ENCODE results near the gene NAV2. TPM values are rescaled to one million over a fixed set of nuclear protein-coding genes. Genes with fewer than 3 reads are reported as not detected.

The NAV2 gene
- total RNA-seq, 2 donors from 2014 or later, result 26.4 to 35.5 TPM

DNA sequence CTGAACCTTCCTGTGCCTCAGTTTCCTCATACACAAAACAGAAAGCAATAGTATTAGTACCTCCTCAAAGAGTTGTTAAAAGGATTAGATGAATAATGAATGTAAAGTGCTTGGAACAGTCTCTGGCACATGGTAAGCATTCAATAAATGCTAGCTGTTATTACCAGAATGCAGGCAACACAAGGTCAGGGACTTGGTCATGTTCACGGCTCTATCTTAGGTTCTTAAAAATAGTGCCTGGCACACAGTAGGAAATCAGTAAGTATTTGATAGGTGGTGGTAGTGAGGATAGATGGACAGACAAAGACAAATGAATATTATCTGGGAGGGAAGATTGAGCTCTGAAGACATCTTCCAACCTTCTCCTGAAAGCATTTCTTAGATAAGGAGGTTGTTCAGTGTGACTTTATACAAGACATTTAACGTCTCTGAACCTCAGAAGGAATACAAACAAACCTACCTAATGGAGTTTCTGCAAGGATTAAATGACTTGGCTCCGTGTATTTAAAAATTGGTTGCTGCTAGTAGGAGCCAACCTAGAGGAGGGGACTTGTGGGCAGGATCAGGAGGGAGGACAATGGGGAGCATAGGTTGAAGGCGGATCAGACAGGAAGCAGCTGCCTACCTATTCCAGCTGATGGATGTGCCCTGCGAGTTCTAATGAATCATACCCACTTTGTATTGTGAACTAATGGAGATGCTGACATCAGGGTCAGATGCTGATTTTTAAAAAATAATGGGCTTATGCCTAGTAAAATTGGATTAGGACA, 353.6 kb downstream of the NAV2 start:
- intact Hi-C loops (cut with DNase I), result no loop called here
- TF ChIP-seq, protein P1, sequence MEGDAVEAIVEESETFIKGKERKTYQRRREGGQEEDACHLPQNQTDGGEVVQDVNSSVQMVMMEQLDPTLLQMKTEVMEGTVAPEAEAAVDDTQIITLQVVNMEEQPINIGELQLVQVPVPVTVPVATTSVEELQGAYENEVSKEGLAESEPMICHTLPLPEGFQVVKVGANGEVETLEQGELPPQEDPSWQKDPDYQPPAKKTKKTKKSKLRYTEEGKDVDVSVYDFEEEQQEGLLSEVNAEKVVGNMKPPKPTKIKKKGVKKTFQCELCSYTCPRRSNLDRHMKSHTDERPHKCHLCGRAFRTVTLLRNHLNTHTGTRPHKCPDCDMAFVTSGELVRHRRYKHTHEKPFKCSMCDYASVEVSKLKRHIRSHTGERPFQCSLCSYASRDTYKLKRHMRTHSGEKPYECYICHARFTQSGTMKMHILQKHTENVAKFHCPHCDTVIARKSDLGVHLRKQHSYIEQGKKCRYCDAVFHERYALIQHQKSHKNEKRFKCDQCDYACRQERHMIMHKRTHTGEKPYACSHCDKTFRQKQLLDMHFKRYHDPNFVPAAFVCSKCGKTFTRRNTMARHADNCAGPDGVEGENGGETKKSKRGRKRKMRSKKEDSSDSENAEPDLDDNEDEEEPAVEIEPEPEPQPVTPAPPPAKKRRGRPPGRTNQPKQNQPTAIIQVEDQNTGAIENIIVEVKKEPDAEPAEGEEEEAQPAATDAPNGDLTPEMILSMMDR (IDR thresholded peaks at IDR 0.05), result no peak
- TF ChIP-seq POLR2A (IDR thresholded peaks at IDR 0.05), result no peak
- 79 to 91% methylated on average over 5 of the region's 5 CpGs for WGBS, 2 donors
- Histone ChIP-seq H3K4me3 (no peak overlapping the region), H3K36me3 (replicated peaks in 1 of 2; ENCODE audit: insufficient read depth in 1 of 2, low read depth in 2 of 2) (peaks cover 0 to 1% of the 10 kb centered on the region in 2 donors), H3K9me3 (no peaks in the 10 kb centered on the region), H3K27ac (no peak overlapping the region), H3K27me3 (no peaks in the 10 kb centered on the region), H3K4me1 (peaks cover 3% of the 10 kb centered on the region)
- ATAC-seq (no peak), DNase-seq (no peak)

DNA sequence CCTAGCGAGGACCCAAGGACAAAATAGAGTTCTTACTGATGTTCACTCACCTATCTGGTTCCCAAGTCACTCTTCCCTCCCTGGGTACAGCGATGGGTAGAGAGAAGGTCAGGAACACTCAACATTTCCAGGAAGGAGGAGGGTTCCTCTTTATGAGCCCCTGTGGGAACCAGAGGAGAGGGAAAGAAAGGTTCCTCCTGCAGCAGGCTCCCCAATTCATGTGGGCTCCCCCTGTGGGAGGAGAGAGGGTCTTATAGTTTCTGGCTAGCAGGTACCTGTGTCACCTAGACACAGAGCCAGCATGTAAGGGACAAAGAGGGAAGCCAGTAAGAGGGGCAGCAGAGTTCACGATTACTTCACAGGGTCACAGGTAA, 354.1 kb downstream of the NAV2 start:
- no peak for ATAC-seq
- intact Hi-C loops (cut with DNase I), result no loop called here
- Histone ChIP-seq H3K27ac (no peak overlapping the region), H3K27me3 (no peaks in the 10 kb centered on the region), H3K36me3 (replicated peaks in 1 of 2; ENCODE audit: insufficient read depth in 1 of 2, low read depth in 2 of 2) (peaks cover 0 to 1% of the 10 kb centered on the region in 2 donors), H3K4me3 (no peak overlapping the region), H3K9me3 (no peaks in the 10 kb centered on the region), H3K4me1 (peaks cover 3% of the 10 kb centered on the region)
- 91 to 93% methylated on average over 3 of the region's 3 CpGs for WGBS, 2 donors
- no peak for TF ChIP-seq POLR2A (IDR thresholded peaks at IDR 0.05)
- TF ChIP-seq, protein P1 (IDR thresholded peaks at IDR 0.05), result no peak
- no peak for DNase-seq

DNA sequence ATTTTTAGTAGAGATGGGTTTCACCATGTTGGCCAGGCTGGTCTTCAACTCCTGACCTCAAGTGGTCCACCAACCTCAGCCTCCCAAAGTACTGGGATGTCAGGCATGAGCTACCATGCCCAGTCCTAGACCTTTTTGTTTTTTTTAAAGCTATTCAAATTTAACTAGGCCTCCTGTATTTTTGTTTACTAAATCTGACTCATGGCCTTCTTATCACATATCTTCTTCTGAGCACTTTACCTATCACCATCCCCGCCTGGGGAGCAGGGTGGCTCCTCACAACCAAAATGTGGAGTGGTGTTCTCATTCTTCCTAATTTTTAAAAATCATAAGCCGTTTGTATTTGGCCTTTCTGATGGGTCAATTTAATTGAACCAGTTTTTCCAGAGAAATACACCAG, 355.0 kb downstream of the NAV2 start:
- TF ChIP-seq, protein P1 (IDR thresholded peaks at IDR 0.05), result no peak
- TF ChIP-seq POLR2A (IDR thresholded peaks at IDR 0.05), result no peak
- 65 to 66% methylated on average over 2 of the region's 2 CpGs for WGBS, 2 donors
- Histone ChIP-seq H3K36me3 (replicated peaks in 1 of 2; ENCODE audit: insufficient read depth in 1 of 2, low read depth in 2 of 2) (peaks cover 0 to 1% of the 10 kb centered on the region in 2 donors), H3K27me3 (no peaks in the 10 kb centered on the region), H3K9me3 (no peaks in the 10 kb centered on the region), H3K27ac (no peak overlapping the region), H3K4me3 (no peak overlapping the region), H3K4me1 (peaks cover 3% of the 10 kb centered on the region)
- intact Hi-C loops (cut with DNase I), result no loop called here
- ATAC-seq (no peak), DNase-seq (no peak)

- Histone ChIP-seq H3K4me1 (peaks cover 3% of the 10 kb centered on the region), H3K36me3 (replicated peaks in 1 of 2; ENCODE audit: insufficient read depth in 1 of 2, low read depth in 2 of 2) (peaks cover 0 to 1% of the 10 kb centered on the region in 2 donors), H3K27ac (no peak overlapping the region), H3K27me3 (no peaks in the 10 kb centered on the region), H3K4me3 (no peak overlapping the region), H3K9me3 (no peaks in the 10 kb centered on the region)
- intact Hi-C loops (cut with DNase I), result no loop called here
- DNase-seq, result no peak
- 36 to 39% methylated on average over 2 of the region's 2 CpGs for WGBS, 2 donors
- TF ChIP-seq, protein P1 (IDR thresholded peaks at IDR 0.05), result no peak
- no peak for TF ChIP-seq POLR2A (IDR thresholded peaks at IDR 0.05)
- ATAC-seq, result no peak
Observed at GRCh38 chr11:20068691-20069090, 356.1 kb downstream of the NAV2 start.

- H3K4me3 ChIP-seq, result no peak overlapping the region
- DNase-seq (no peak), ATAC-seq (no peak)
- no peaks in the 10 kb centered on the region for H3K9me3 ChIP-seq
- H3K36me3 ChIP-seq (replicated peaks in 1 of 2; ENCODE audit: insufficient read depth in 1 of 2, low read depth in 2 of 2), result no peaks in the 10 kb centered on the region
- TF ChIP-seq, protein P1 (IDR thresholded peaks at IDR 0.05), result no peak
- TF ChIP-seq POLR2A (IDR thresholded peaks at IDR 0.05), result no peak
- H3K4me1 ChIP-seq, result peaks cover 3% of the 10 kb centered on the region
- 27 to 28% methylated on average over 3 of the region's 3 CpGs for WGBS, 2 donors
- H3K27me3 ChIP-seq, result no peaks in the 10 kb centered on the region
- H3K27ac ChIP-seq, result peak overlapping the region in 1 of 4 donors; percentile 15
- intact Hi-C loops (cut with DNase I), result no loop called here
Observed at GRCh38 chr11:20070459-20070858, 357.8 kb downstream of the NAV2 start.

Data from body of pancreas (tissue), 4 donors.